GM23248 (cell line): Measurements from ENCODE around the gene BRD7. TPM values are rescaled to one million over a fixed set of nuclear protein-coding genes. Genes with fewer than 3 reads are reported as not detected.

ENCODE experiments used
- DNase-seq: peaks from one replicate; pipeline ENCODE4 v3.0.0-alpha.2; 2015
- H2AFZ ChIP-seq: fragments of 200-600 bp; sonication (generic); 2 replicates; pipeline ENCODE4 v1.6.1; 2016; ENCODE audit warnings: antibody characterized with exemption
- H3F3A ChIP-seq: fragments of 200-600 bp; sonication (generic); 2 replicates; pipeline ENCODE4 v1.6.1; 2016; ENCODE audit warnings: mild to moderate bottlenecking, antibody characterized with exemption, mixed run types; ENCODE audit not compliant: insufficient read depth
- H3K27ac ChIP-seq: fragments of 200-600 bp; sonication (generic); 2 replicates; pipeline ENCODE4 v1.5.1; 2016; ENCODE audit warnings: mild to moderate bottlenecking
- H3K27me3 ChIP-seq: fragments of 200-600 bp; sonication (generic); replicated peaks from 2 replicates; pipeline ENCODE4 v1.6.1; 2016; ENCODE audit warnings: mild to moderate bottlenecking; ENCODE audit not compliant: insufficient read depth
- H3K36me3 ChIP-seq: fragments of 200-600 bp; sonication (generic); 2 replicates; pipeline ENCODE4 v1.6.1; 2016; ENCODE audit warnings: low read depth, mild to moderate bottlenecking
- H3K4me1 ChIP-seq: fragments of 200-600 bp; sonication (generic); 2 replicates; pipeline ENCODE4 v1.6.1; 2016; ENCODE audit warnings: mild to moderate bottlenecking; ENCODE audit not compliant: insufficient read depth
- H3K4me2 ChIP-seq: fragments of 200-600 bp; sonication (generic); one replicate; pipeline ENCODE4 v1.6.1; 2016; ENCODE audit warnings: mild to moderate bottlenecking; ENCODE audit not compliant: unreplicated experiment
- H3K4me3 ChIP-seq: fragments of 200-600 bp; sonication (generic); 2 replicates; pipeline ENCODE4 v1.5.1; 2016; ENCODE audit warnings: mild to moderate bottlenecking
- H3K79me2 ChIP-seq: fragments of 200-600 bp; sonication (generic); 2 replicates; pipeline ENCODE4 v1.6.1; 2016; ENCODE audit warnings: mild to moderate bottlenecking; ENCODE audit not compliant: insufficient read depth
- H3K9ac ChIP-seq: fragments of 200-600 bp; sonication (generic); 2 replicates; pipeline ENCODE4 v1.6.1; 2016; ENCODE audit warnings: mild to moderate bottlenecking
- H3K9me2 ChIP-seq: fragments of 200-600 bp; sonication (generic); 2 replicates; pipeline ENCODE4 v1.6.1; 2016; ENCODE audit warnings: mixed run types, mild to moderate bottlenecking, moderate library complexity; ENCODE audit not compliant: insufficient read depth
- H3K9me3 ChIP-seq: fragments of 200-600 bp; sonication (generic); one replicate; pipeline ENCODE4 v1.6.1; 2017; ENCODE audit warnings: low read depth
- H4K20me1 ChIP-seq: fragments of 200-600 bp; sonication (generic); 2 replicates; pipeline ENCODE4 v1.6.0; 2016; ENCODE audit not compliant: insufficient read depth
- EZH2 ChIP-seq: fragments of 200-600 bp; sonication (generic); IDR thresholded peaks from 2 replicates; pipeline ENCODE4 v1.6.1; 2018; ENCODE audit warnings: antibody characterized with exemption, mild to moderate bottlenecking; ENCODE audit not compliant: insufficient read depth, poor library complexity, severe bottlenecking
- EZH2phosphoT487 ChIP-seq: fragments of 200-600 bp; sonication (generic); IDR thresholded peaks from 2 replicates; pipeline ENCODE4 v1.6.1; 2018; ENCODE audit warnings: antibody characterized with exemption, moderate library complexity, mild to moderate bottlenecking, low read depth; ENCODE audit not compliant: insufficient read depth
- WGBS, 2 experiments: methylation state at CpG; one replicate each; pipeline ENCODE4 v1.1.6; 2015 to 2017; ENCODE audit warnings: low lambda C conversion rate in 2 of 2, low coverage in 1 of 2; ENCODE audit errors: missing lambda C conversion rate in 2 of 2; 5-methylcytosine and 5-hydroxymethylcytosine counted together
- in situ Hi-C: fragments of 300-500 bp; cut with MboI; formaldehyde crosslinking; loops from 2 replicates; pipeline ENCODE4 v1.15.0; 2020
- polyA plus RNA-seq: library from polyadenylated mRNA; unstranded; fragments of >200 nt; fragmentation: Nextera tagmentation; extraction: Ambion mirVana; gene quantifications from 2 replicates; pipeline ENCODE4 v1.2.1, GENCODE V29; 2016
- total RNA-seq: library from RNA; depleted of rRNA; stranded (reverse); fragments of >200 nt; shearing (Covaris generic); gene quantifications from 2 replicates; pipeline ENCODE4 v1.2.3, GENCODE V29; 2014

Gene BRD7
- total and polyA plus RNA-seq, 2 experiments from 2014 or later: 20.3 to 35.8 TPM

DNA sequence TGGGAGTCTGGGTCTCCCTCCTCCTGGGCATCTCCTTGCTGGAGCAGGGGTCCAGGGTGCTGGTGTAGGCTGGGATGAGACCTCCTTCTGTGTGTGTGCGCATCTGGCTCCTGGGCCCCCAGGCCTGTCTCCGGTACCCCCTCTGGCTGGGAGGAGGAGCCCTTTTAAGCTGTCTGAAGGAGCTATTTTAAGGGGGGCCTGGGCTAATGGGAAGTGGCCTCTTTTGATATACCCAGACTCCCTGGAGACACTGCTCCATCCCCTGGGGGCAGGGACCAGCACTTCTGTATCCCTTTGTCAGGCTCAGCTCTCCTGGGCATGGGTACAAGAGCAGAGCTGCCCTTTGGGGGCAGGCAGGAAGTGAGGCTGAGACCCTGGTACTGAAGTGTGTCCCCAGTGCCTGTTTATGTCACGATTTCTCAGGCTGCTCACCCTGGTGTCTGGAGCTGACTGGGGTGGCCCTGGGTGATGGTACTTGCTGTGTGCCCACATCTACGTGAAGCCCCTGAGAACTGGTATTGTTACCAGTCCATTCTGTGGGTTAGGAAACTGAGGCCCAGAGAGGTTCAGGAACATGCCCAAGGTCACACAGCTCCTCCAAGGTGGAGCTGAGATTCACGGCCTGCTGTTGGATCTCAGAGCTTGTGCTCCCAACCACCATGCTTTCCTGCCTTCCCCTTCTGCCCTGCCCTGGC is 96.0 kb downstream of the BRD7 start:
- Histone ChIP-seq H3K9me3 (no peaks in the 10 kb centered on the region), H4K20me1 (no peaks in the 10 kb centered on the region), H3K36me3 (no peaks in the 10 kb centered on the region), H3K9me2 (no peaks in the 10 kb centered on the region), H3K4me2 (no peak overlapping the region), H3K9ac (no peak overlapping the region), H3K4me1 (no peaks in the 10 kb centered on the region), H3K4me3 (no peak overlapping the region), H3K79me2 (peaks cover 97% of the 10 kb centered on the region), H3F3A (0 out of 2 replicates have a peak, but pooled peaks cover 7% of the 10 kb centered on the region), H3K27me3 (no peaks in the 10 kb centered on the region), H2AFZ (no peak overlapping the region), H3K27ac (no peak overlapping the region)
- DNase-seq: no peak
- TF ChIP-seq EZH2 (no peak), EZH2phosphoT487 (no peak)
- WGBS, 2 experiments: 86 to 95% methylated on average over 5 of the region's 5 CpGs
- in situ Hi-C loops: no loop called here

DNA sequence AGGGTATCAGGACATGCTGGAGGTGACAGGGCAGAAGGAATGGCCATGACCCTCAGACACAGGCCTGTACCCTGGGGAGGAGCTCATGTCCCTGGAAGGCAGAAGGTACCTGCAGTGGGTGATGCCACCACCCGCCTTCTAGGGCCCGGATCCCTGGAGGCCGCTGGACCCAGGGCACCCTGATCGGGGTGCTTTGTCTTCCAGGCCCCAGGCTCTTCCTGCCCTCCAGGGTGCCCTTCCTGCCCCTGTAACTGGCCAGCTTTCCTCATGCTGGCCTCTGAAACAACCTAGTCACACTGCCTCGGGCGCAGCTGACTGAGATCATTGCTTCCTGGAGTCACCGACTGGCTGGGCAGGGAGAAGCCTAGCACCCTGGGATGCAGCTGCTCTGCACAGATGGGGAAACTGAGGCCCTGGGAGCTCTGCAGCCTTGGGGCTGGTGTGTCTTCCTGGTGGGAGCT is 96.6 kb downstream of the BRD7 start:
- TF ChIP-seq EZH2phosphoT487: no peak
- no peak for TF ChIP-seq EZH2
- H3K9ac ChIP-seq: no peak overlapping the region
- 0 out of 2 replicates have a peak, but pooled peaks cover 6% of the 10 kb centered on the region for H3F3A ChIP-seq
- H4K20me1 ChIP-seq: no peaks in the 10 kb centered on the region
- no peak overlapping the region for H3K4me2 ChIP-seq
- H3K9me2 ChIP-seq: no peaks in the 10 kb centered on the region
- H3K4me3 ChIP-seq: no peak overlapping the region
- H3K36me3 ChIP-seq: no peaks in the 10 kb centered on the region
- peak; percentile 39 for DNase-seq
- WGBS, 2 experiments: 79 to 80% methylated on average over 6 to 7 of the region's 7 CpGs
- H3K27me3 ChIP-seq: no peaks in the 10 kb centered on the region
- no peak overlapping the region for H3K27ac ChIP-seq
- no peaks in the 10 kb centered on the region for H3K9me3 ChIP-seq
- H2AFZ ChIP-seq: no peak overlapping the region
- peaks cover 97% of the 10 kb centered on the region for H3K79me2 ChIP-seq
- in situ Hi-C loops: no loop called here
- H3K4me1 ChIP-seq: peaks cover 6% of the 10 kb centered on the region; the same call in 1 of the 2 replicates

DNA sequence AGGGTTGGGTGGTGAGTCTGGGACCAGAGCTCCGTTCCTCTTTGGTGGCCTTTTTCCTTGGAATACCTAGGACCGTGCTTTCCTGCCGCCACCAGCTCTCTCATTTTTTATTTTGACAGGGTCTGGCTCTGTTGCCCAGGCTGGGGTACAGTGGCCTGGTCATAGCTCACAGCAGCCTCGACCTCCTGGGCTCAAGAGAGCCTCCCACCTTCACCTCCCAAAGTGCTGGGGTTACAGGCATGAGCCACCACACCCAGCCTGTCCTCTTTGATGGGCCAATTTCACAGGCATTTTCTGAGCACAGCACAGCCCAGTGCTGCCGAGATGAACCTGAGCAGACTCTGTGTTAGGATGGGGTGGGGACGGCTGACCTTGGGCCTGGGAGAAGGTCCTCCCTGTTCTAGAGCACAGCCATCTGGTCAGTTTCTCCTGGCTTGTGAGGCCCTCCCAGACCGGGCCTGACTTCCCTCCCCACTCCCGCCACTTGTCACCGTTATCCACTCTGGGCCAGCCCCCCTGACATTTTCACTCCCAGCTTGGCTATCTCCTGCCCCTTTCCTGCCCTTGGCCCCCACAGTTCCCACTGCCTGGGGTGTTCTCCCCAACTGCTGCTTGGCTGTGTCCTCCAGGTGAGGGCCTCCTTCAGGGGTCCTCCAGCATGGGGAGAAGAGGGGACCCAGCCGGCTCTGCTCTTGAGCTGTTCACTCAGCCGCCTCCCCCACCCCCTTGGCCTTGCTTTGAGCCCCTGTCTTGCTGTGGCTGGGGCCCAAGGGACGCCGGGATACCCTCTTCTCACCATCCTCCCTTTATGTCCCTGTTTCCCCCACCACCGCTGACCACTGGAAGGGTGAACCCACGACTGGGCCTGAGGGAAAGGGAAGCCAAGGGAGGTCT is 97.4 kb downstream of the BRD7 start:
- Histone ChIP-seq H3K27ac (no peak overlapping the region), H3K27me3 (no peaks in the 10 kb centered on the region), H3K9me2 (no peaks in the 10 kb centered on the region), H3K9me3 (no peaks in the 10 kb centered on the region), H3K79me2 (peaks cover 96% of the 10 kb centered on the region), H3F3A (no peaks in the 10 kb centered on the region), H3K4me1 (peaks cover 12% of the 10 kb centered on the region), H4K20me1 (no peaks in the 10 kb centered on the region), H2AFZ (no peak overlapping the region), H3K36me3 (no peaks in the 10 kb centered on the region), H3K4me3 (no peak overlapping the region), H3K4me2 (no peak overlapping the region), H3K9ac (no peak overlapping the region)
- in situ Hi-C loops: no loop called here
- DNase-seq: no peak
- WGBS, 2 experiments: 88 to 89% methylated on average over 14 to 15 of the region's 15 CpGs
- TF ChIP-seq EZH2phosphoT487 (no peak), EZH2 (no peak)

DNA sequence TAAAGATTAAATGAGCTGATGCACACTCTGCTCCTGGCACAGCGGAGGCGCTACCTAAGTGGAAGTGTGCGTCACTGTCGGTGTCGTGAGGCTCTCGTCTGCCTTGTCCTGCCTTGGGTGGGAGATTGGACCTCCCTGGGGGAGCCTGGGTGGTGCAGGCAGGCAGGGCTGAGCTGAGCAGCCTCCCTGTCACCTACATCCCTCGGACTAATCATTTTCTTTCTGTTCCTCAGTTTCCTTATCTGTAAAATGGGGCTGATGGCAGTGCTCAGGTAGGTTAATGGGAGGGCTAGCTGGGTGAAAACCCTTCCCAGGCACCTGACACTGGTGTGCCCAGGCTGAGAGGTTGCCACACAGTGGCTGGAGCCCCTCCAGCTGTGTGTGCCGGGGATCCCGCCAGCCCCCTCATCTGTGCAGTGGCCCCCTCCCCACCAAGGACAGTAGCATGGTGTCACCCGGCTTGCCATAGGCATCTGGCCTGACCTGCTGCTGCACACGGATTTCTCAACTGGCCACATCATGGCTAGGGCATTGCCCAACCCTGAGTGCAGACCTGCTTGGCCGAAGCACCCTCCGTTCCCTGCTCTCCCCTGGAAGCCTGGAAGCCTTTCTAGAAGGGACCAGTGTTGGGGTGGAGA is 98.2 kb downstream of the BRD7 start:
- Histone ChIP-seq H3K9me2 (no peaks in the 10 kb centered on the region), H3K36me3 (no peaks in the 10 kb centered on the region), H3K4me3 (no peak overlapping the region), H3K4me1 (peaks cover 17% of the 10 kb centered on the region), H3K27me3 (no peaks in the 10 kb centered on the region), H3K9me3 (no peaks in the 10 kb centered on the region), H4K20me1 (no peaks in the 10 kb centered on the region), H3F3A (no peaks in the 10 kb centered on the region), H3K79me2 (peaks cover 93% of the 10 kb centered on the region), H2AFZ (no peak overlapping the region), H3K4me2 (no peak overlapping the region), H3K27ac (no peak overlapping the region), H3K9ac (no peak overlapping the region)
- TF ChIP-seq EZH2phosphoT487 (no peak), EZH2 (no peak)
- no peak for DNase-seq
- in situ Hi-C loops: no loop called here
- 91 to 92% methylated on average over 13 of the region's 13 CpGs for WGBS, 2 experiments
